ELF-1 (cell line): ENCODE data around the gene ASB4.
A peak's percentile ranks its signal among the peaks of the same experiment; 100 is the strongest.

ENCODE experiments used
- DNase-seq: peaks from one replicate; pipeline ENCODE4 v3.0.0-alpha.2; 2016; ENCODE audit warnings: low read depth, low spot score

ASB4 gene

DNA sequence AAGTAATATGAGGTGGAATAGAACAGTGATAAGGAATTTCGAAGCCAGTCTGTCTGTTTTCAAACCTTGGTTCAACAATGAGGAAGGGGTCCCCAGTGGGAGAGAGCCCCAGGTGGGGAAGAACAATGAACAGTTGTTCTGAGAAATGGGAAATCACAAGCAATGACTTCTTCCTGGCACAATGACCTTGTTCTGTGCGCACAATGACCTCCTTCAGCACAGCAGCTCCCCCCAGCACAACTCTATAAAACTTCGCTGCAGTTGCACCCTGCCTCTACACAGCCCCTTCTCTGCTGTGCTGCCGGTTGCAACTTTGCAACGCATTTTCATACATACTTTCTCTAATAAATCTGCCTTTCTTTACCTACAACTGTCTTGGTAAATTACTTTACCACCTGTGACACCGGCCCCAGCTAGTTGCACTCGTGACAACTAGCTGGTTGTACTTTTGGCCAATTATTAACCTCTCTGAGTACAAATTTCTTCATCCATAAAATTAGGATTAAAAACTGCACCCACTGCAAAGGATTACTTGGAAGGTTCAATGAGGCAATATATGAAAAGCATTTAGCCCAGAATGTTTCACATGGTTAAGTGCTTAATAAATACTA, 40.5 kb downstream of the ASB4 start:
- DNase-seq, result no peak

- peak; percentile 68 for DNase-seq
Measured at GRCh38 chr7:95527033-95527775, 41.5 kb downstream of the ASB4 start.

GRCh38 chr7:95527776-95528250, 42.1 kb downstream of the ASB4 start:
- DNase-seq, result no peak

DNA sequence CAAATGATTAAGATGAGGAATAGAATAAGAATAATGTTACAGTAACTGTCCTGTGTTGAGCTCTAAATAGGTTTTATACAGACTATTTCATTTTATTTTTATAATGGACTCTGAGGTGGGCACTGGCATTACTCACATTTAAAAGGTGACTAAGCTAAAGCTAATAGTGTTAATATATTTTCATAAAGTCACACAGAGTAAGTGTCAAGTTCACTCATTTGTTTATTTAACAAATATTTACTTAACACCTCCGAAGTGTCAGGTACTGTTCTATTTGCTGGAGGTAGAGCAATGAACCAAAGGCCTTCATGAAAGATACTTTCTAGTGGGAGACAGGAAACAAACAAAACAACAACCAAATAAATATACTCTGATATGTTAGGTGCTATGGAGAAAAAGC, 44.0 kb downstream of the ASB4 start:
- no peak for DNase-seq

GRCh38 chr7:95530881-95531280, 45.1 kb downstream of the ASB4 start:
- DNase-seq, result no peak

DNA sequence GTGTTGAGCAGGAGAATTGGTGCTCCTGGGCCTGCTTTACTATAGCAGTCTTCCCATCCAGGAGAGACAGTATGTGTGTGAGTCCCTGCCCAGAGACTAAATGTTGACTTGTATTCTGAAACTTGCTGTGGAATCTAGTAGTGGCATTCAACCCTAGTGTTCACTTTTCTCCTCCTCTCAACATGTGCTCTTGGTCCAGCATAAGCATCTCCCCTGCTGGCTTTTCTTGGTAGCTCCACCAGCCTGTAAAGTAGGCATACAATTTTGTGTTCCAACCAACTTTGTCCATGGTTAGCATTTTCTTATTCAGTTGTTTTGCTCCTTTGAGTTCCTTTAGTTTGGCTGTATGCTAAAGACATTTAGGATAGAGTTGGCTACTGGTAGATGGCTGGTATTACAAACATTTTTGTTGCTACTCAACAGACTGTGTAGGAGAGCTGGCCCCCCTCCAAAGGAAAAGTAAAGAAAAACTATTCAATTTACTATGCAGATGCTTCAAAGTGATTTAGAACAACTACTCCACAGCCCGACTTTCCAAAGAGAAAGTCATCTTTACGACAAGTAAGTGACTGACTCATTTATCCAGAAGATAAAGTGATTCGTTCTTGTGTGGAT, 46.0 kb downstream of the ASB4 start:
- DNase-seq, result no peak

DNA sequence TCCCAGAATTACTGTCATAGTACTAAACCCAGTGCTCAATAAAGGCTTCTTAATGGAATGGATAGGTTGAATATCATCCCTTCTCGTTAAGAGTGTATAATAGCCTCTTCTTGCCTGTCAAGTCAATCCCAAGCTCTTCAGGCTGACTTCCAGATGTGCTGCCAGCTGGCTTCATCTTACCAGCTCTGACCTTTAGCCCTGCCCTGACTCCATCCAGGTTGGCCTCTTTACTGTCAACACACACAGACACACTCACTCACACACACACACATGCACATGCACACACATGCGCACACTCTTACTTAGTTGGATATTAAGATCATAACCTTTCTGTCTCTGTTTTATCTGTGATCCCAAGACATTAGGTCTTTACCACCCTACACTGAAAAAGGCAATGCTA, 49.1 kb downstream of the ASB4 start:
- DNase-seq, result no peak

- no peak for DNase-seq
Measured at GRCh38 chr7:95535662-95536061, 49.9 kb downstream of the ASB4 start.

DNA sequence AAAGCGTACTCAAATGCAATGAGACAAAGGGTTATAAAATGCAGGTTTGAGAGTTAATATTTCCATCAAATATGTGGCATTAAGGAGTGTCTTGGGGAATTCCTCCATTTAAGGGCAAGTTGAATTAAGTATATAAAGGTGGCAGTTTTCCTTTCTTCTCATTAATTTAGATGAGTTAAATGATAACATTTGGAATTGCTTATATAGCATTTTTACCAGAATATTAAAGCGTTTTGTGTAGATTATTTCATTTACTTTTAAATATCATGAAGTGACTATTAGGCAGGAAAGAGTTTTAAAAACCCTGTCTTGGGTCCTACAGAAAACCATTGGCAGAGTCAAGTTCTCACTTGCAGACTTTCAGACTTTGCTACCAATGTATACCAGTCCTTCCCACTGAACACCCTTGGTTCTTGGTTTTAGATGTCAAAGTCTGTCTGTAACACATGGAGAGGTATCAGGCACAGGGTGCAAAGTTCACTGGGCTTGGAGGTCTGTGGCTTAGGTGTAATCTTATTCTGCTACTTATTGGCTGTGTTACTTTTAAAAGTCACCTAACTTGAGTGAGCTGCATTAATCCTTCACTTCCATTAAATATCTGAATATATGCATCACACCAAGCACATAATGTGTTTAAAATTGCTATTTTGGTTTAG, 51.0 kb downstream of the ASB4 start:
- no peak for DNase-seq

DNA sequence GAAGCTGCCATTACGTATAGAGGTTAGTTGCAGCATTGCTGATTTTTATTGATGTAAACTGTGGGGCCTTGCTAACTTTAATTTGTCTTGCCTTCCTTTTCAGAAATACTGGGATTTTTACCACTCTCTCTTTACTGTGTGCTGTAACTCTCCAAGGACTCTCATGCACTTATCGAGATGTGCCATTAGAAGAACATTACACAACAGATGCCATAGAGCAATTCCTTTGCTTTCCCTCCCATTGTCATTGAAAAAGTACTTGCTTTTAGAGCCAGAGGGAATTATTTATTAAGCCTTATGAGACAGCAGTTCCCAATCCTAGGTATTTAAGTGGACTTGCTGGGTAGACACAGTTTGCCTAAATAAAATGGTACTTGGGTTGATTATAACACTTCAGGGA, 51.7 kb downstream of the ASB4 start:
- DNase-seq, result no peak

- DNase-seq, result no peak
Measured at GRCh38 chr7:95539426-95539825, 53.7 kb downstream of the ASB4 start.

DNA sequence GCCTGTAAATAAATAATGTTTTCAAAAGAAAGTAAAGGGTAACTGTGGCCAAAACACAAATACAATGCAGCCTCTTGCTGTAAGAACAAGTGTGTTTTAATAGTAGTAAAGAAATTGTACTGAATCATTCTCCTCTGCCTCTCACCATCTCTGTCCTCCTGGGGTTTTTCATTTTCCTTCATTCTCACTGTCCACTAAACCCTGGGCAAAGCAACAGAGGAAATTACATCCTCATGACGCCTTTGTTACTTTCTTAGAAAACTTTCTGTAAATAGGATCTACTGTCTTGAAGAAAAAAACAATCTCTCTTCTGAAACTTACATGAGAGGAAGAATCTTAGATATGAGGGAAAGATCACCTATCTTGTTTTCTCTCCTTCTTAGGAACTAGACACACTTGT, 54.6 kb downstream of the ASB4 start:
- DNase-seq, result no peak

GRCh38 chr7:95543312-95543711, 57.6 kb downstream of the ASB4 start:
- DNase-seq, result no peak

- DNase-seq, result no peak
Measured at GRCh38 chr7:95544171-95544570, 58.4 kb downstream of the ASB4 start.

DNA sequence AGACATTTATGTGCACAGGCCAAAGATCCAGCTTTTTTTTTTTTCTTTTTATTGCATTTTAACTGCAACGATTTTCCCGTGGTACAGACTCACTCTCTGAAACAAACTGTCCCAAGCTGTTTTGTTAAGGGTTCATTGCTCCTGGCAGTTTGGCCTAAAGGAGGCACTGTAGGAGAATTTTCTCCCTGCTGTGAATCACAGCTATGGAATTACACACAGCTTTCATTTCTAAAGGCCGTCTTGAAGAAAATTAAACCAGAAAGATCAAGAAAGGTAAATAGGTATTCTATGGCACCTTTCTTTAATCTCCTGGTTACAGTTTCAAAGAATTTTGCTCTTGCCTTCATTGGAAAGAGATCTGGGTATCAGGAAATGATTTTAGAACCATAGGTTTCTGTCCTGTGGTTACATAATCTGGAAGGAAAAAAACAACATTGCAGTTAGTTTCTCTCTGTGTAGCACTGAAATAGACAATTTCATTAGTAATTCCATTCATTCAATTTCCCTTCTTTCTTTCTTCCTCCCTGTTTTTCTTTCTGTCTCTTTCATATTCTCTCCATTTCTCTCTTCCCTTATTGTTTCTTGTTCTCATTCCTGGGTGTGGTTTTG, 59.4 kb downstream of the ASB4 start:
- peak; percentile 27 for DNase-seq

GRCh38 chr7:95545673-95546072, 59.9 kb downstream of the ASB4 start:
- DNase-seq, result no peak

DNA sequence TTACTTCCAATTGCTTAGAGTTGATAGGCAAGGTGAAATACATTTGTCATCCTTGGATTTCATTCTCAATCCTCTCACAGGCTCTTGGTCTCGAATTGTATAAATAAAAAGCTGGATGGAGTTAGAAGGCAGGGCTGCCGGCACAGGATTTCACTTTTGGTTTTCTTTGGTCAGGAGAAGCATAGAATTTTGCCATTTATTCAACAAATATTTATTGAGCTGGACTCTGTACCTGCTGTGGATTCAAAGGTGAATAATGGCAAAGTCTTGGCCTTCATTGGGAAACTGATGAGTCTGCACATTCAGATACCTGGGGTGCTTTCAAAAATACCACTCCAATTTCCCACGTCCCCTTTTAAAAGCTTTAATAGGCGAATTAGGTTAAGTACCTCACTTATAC, 60.9 kb downstream of the ASB4 start:
- no peak for DNase-seq

GRCh38 chr7:95547361-95548348, 61.9 kb downstream of the ASB4 start:
- no peak for DNase-seq

DNA sequence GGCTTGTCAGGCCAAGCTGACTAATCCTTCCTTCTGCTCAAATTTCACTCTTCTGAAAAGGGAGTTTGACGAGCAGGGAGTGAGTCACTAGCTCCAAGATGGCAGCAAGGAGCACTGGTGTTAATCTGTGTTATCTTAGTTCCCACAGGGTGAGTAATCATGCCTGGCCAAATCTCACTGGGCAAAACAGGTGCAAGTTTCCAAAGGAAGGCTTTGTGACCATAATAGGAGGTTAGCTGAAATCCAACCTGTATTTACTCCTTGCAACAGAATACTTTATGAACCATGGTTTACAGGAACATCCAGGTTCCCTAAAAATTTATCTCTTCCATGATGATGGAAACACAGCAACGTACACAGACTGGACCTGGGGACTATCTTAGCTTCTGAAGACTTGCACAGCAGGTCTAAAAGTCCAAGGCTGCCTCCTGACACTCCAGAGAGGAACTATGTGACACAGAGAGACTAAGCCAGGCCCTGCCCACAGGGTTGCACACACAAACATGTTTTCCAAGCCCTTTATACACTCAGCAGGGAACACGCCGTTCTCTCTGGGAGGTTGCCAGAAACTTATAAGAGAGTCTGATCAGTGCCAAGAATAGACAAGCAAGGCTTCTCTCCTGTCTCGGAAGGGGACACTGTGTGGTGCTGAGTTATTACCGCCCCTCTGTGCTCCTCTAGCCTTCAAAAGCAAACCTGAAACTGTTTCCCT, 64.2 kb downstream of the ASB4 start:
- DNase-seq, result peak; percentile 36

DNA sequence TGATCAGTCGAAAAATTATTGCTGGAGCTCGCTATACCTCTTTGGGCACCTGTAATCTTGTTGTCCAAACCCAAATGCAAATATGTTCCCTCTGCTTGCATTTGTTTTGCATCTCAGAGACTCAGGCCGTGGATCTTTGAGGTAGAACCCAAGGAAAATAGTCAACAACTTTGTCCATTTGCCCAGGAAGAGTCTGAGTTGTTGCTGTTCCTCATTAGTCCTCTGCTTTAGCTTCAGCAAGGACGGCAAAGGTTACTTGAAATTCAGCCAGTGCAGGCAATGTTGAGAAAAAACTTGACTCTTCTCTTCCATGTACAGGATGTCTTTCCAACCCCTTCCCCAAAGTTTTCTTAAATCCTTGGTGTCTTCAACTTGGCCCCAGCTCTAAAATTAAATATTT, 64.8 kb downstream of the ASB4 start:
- no peak for DNase-seq
